GM19324 (cell line): ENCODE measurements around the gene DSCAM.
"Not testable (repeated sequence)": the region's sequence is repeated elsewhere in the genome, so short reads cannot be mapped to it uniquely, and the experiment has no call there.

ENCODE experiments used
- ATAC-seq: cut with Tn5 transposase; IDR thresholded peaks from one replicate; pipeline ENCODE4 v1.9.1; 2021; ENCODE audit warnings: mild to moderate bottlenecking, moderate library complexity; ENCODE audit not compliant: unreplicated experiment, low FRiP score

DSCAM gene, protein sequence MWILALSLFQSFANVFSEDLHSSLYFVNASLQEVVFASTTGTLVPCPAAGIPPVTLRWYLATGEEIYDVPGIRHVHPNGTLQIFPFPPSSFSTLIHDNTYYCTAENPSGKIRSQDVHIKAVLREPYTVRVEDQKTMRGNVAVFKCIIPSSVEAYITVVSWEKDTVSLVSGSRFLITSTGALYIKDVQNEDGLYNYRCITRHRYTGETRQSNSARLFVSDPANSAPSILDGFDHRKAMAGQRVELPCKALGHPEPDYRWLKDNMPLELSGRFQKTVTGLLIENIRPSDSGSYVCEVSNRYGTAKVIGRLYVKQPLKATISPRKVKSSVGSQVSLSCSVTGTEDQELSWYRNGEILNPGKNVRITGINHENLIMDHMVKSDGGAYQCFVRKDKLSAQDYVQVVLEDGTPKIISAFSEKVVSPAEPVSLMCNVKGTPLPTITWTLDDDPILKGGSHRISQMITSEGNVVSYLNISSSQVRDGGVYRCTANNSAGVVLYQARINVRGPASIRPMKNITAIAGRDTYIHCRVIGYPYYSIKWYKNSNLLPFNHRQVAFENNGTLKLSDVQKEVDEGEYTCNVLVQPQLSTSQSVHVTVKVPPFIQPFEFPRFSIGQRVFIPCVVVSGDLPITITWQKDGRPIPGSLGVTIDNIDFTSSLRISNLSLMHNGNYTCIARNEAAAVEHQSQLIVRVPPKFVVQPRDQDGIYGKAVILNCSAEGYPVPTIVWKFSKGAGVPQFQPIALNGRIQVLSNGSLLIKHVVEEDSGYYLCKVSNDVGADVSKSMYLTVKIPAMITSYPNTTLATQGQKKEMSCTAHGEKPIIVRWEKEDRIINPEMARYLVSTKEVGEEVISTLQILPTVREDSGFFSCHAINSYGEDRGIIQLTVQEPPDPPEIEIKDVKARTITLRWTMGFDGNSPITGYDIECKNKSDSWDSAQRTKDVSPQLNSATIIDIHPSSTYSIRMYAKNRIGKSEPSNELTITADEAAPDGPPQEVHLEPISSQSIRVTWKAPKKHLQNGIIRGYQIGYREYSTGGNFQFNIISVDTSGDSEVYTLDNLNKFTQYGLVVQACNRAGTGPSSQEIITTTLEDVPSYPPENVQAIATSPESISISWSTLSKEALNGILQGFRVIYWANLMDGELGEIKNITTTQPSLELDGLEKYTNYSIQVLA (N-terminal part only)

GRCh38 chr21:40846587-40847411 lies at the start of gene DSCAM:
DSCAM (minus strand) TSS chr21:40847158; CDS start chr21:40846661, 497 bp downstream.
- ATAC-seq = no peak

DNA sequence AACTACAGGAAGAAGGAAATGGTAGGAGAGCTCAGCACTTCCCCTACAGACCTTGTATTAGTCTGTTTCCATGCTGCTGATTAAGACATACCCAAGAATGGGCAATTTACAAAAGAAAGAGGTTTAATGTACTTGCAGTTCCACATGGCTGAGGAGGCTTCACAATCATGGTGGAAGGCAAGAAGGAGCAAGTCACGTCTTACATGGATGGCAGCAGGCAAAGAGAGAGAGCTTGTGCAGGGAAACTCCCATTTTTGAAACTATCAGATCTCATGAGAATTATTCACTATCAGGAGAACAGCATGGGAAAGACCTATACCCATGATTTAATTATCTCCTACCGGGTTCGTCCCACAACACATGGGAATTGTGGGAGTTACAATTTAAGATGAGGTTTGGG lies 48.7 kb upstream of the DSCAM start:
- ATAC-seq = not testable (repeated sequence)

DNA sequence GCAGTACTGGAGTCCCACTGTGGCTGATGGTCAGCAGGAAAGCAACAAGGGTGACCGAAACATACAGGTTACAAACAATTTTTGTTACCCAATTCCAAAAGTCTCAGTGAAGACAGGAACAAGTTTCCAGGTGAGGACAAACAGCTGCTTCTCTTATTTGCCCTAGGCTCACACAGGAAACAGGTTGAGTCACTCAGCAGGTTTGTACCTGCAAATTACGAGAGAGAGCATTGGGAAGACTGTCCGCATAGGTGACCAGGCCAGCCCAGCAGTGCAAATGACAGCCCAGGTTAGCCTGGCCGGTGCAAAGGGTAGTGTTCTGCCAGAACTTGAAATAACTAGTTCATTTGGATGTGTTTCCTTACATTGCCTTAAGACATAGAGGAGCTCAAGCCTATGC lies 40.0 kb upstream of the DSCAM start:
- ATAC-seq = no peak

DNA sequence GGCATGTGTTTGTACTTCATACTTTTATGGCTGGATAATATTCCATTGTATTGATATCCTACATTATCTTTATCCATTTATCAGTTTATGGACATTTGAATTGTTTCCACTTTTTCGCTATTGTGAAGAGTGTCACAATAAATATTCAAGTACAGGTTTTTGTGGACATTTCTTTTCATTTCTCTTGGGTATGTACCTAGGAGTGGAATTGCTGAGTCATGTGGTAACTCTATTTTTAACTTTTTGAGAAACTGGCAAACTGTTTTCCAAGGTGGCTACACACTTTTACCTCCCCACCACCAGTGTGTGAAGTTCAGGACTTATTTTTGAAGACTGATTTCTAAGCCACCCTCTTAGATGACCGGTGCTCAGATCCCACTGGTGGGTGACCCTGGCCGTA lies 39.0 kb upstream of the DSCAM start:
- ATAC-seq = no peak

- ATAC-seq = no peak
These were observed 35.4 kb upstream of the DSCAM start for GRCh38 chr21:40882192-40882915.

- no peak for ATAC-seq
These were observed 34.8 kb upstream of the DSCAM start for GRCh38 chr21:40881767-40882166.

DNA sequence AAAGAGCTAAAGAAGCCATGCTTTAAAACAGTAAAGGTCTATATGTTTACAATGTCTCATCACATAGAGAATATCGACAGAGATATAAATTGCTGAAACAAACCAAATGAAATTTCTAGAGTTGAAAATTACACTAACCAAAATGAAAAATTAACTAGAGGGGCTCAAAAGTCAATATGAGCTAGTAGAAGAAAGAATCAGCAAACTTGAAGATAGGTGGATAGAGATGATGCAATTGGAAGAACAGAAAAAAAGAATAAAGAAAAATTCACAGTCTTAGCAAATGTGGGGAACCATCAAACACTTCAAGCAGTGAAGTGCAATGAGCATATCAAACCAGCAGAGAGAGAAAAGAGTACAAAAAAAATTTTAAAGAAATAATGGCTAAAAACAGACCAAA lies 24.1 kb upstream of the DSCAM start:
- no peak for ATAC-seq

DNA sequence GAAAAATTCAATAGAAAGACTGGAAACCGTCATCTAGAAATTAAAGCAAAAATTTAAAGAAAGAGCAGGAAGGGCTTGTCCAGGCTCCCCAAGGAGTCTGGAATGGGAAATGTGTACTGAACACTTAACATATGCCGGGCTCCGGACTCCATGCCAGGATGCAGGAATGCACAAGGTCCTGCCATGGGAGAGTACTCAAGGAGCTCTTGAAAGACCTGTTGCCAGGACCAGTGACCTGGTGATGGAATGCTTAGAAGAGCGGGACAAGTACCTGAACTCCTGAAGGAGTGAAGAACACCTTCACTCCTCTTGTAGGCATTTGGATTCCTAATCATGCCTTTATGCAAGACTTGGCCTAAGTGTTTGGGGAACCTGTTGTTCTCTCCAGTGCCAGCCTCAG lies 16.9 kb upstream of the DSCAM start:
- ATAC-seq = no peak

DNA sequence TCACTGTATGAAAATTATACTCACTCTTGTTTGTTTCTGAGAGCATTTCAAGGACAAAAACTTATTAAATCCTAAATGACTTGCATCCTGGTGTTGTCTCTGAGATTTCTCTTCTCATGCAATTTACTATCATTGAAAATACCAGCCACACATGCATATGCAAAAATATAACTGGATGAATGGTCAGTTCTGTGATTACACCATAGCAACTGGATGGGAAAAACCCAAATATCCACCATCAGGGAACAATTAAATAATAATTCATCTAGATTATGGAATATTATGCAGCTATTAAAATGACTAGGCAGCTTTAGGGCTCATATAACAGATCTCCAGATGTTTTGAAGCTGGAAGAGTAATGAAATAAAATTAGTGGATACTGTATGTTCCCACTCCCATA lies 11.6 kb upstream of the DSCAM start:
- no peak for ATAC-seq

DNA sequence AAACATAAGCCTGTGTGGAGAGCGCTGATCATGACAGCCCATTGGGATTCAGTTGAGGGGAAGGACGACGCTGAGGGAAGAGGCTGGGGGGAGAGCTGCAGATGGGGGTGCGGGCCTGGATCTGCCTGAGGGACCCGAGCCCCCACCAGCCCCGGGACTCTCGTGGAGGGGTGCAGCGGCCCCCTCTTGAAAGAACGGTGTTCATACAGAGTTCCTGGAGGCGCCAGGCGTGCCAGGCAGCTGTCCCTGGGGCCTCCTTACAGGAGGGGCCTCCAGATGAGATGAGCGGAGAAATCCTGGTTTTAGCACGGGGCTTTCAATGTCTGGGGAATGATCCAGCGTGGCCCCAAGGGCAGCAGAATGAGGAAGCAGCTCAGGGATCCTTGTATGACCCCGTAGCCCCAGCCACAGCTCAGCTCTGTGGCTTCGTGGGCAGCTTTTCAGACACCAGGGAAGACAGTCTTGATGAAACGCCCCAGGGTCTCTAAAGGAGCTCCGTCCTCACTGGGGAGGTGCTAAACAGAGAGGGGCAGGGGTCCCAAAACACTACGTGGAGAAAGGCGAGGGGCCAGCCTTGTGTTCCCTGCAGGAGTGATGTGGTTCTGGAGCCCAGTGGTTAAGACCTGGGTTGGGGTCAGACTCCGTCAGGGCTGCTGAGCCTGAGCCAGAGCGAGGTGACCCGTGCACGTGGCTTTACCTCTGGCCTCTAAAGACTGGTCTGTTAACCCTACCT lies 7.2 kb upstream of the DSCAM start:
- no peak for ATAC-seq

- ATAC-seq = no peak
These were observed 5.6 kb upstream of the DSCAM start for GRCh38 chr21:40852563-40852962.

GRCh38 chr21:40851749-40852148 lies 4.8 kb upstream of the DSCAM start:
- no peak for ATAC-seq

DNA sequence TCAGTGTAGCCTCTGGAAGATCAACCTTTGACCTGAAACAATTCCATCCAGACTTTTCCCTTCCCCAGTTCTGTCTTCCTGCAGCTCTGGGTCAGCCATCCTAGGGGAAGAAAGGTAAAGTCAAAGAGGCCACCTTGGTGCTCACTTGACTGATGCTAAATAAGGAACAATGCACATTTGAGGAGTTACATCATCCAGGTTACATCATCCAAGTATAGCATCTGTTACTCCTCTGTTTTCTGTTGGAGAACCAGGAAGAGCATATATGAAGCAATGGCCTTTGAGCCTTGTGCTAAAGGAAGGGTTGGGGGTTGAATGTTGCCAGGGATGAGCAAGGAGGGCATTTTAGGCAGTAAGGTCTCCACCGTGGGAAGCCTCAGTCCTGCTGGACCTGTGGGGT lies 3.1 kb upstream of the DSCAM start:
- ATAC-seq = no peak

DNA sequence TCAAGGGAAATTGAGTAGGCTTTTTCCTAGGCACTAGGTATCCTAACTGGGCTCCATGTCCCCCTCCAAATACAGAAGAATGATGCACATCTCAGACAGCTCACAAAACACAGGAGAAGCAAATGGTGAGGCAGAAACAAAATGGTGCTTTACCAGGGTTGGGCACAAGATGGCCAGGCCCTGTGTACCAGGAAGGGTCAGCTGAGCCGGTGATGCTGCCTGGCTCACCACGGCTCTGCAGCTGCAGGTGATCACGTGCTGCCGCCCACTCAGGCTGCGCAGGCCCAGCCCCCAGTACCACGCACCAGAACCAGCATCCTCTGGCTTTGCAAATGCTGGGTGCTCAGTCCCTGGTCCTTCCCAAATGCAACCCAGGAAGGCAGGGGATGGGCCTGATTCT lies 993 bp upstream of the DSCAM start:
- ATAC-seq = no peak

DNA sequence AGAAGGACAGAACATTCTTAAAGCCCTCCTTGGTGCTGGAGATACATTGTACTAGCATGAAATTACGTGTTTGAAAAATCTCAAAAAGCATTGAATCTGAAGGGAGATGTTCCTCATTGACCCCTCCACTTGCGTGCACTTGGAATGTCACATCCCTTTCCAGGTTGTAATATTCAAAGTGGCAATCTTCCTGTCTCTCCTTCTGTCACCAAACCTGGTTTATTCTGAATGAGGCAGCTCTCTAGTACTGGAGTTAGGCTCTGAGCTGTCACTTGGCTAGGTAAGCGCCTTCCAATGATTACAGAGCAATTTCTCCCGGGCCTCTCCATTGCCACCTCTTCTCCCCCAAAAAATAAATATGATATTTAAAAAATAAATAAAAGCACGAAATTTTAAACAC lies 855 bp downstream of the DSCAM start:
- no peak for ATAC-seq

- ATAC-seq = no peak
These were observed 1.4 kb downstream of the DSCAM start for GRCh38 chr21:40845441-40845995.

DNA sequence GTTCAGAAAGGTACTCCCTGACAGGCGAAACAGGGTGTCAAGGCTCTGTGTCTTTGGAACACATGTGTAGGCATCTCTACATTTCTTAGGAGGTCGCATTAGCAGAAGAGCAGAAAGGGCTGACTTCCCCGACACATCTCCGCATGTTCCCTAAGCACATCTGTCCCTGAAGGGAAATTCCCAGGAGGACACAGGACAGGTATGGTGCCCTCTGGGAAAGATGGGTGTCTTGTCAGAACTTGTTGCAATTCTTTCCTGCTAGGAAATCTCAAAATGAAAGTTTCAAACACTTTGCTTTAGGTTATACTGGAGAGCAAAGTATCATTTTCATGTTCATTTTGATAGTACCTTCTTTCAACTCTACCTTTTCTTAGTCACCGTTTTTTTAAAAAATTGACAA lies 2.0 kb downstream of the DSCAM start:
- ATAC-seq = no peak

DNA sequence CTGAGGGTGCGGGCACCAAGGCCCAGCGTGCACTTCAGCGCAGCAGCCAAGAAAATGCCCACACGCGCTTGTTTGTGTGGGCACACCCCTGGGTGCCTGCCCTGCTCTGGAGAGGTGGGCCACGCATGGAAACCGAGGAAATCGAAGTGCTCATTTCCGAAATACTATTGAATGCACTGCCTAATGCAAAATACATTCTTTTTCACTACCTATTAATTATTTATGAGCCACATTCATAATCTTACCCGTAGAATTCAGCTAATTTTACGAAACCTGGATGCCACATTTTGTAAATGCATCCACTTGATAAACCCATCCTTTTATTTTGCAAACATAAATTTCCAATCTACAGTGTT lies 4.8 kb downstream of the DSCAM start:
- no peak for ATAC-seq
